Thymus (tissue), 11 donors: Measurements from ENCODE around the gene PSMD12. TPM values are rescaled to one million over a fixed set of nuclear protein-coding genes. Genes with fewer than 3 reads are reported as not detected.
"Not testable (repeated sequence)": the region's sequence is repeated elsewhere in the genome, so short reads cannot be mapped to it uniquely, and the experiment has no call there.

Source experiments
- DNase-seq, 9 donors: peaks; one replicate each; pipeline ENCODE4 v3.0.0-alpha.2; 2013; ENCODE audit warnings: low spot score in 9 of 9, low read depth in 6 of 9, missing footprints in 1 of 9
- H3K27ac ChIP-seq, 2 donors: one replicate each; pipeline ENCODE4 v1.5.1; 2013; ENCODE audit warnings: control low read depth in 1 of 2, low read depth in 1 of 2, low read length in 1 of 2, mild to moderate bottlenecking in 1 of 2, moderate library complexity in 1 of 2
- H3K27me3 ChIP-seq, 2 donors: one replicate each; pipeline ENCODE4 v1.5.1; 2013; ENCODE audit warnings: low read length in 1 of 2; ENCODE audit not compliant: control insufficient read depth in 2 of 2, insufficient read depth in 1 of 2
- H3K36me3 ChIP-seq, 2 donors: one replicate each; pipeline ENCODE4 v1.5.1; 2013; ENCODE audit warnings: low read length in 1 of 2, mild to moderate bottlenecking in 1 of 2, moderate library complexity in 1 of 2; ENCODE audit not compliant: control insufficient read depth in 2 of 2, insufficient read depth in 2 of 2
- H3K4me1 ChIP-seq, 2 donors: one replicate each; pipeline ENCODE4 v1.5.1; 2013; ENCODE audit warnings: low read length in 2 of 2; ENCODE audit not compliant: control insufficient read depth in 2 of 2, insufficient read depth in 2 of 2
- H3K4me3 ChIP-seq, 2 donors: one replicate each; pipeline ENCODE4 v1.5.1; 2013; ENCODE audit warnings: low read length in 2 of 2, control low read depth in 1 of 2, mild to moderate bottlenecking in 1 of 2
- H3K9me3 ChIP-seq, 2 donors: one replicate each; pipeline ENCODE4 v1.5.1; 2013; ENCODE audit warnings: low read length in 1 of 2, mild to moderate bottlenecking in 1 of 2; ENCODE audit not compliant: control insufficient read depth in 2 of 2, insufficient read depth in 1 of 2
- WGBS: extraction: QIAGEN DNeasy Blood & Tissue Kit; methylation state at CpG from one replicate; pipeline ENCODE4 v1.1.7; 2013; 5-methylcytosine and 5-hydroxymethylcytosine counted together
- polyA plus RNA-seq: library from polyadenylated mRNA; stranded (reverse); fragments of 200-250 nt; gene quantifications from one replicate; pipeline ENCODE4 v1.2.3, GENCODE V29; 2013
- total RNA-seq: library from RNA; stranded (reverse); fragments of 120-200 nt; gene quantifications from one replicate; pipeline ENCODE4 v1.2.4, GENCODE V29; 2013
- donor health status: healthy.

PSMD12 gene
- total and polyA plus RNA-seq, 2 donors = 14.1 to 33.7 TPM

- DNase-seq, H3K9me3 ChIP-seq, H3K27me3 ChIP-seq, H3K36me3 ChIP-seq, H3K4me3 ChIP-seq, H3K27ac ChIP-seq, H3K4me1 ChIP-seq: not testable (repeated sequence)
- 96% methylated on average over 3 of the region's 3 CpGs for WGBS
Measured at GRCh38 chr17:67408455-67408830, 42.1 kb upstream of the PSMD12 start.

- 90% methylated on average over 6 of the region's 6 CpGs for WGBS
- no peak for DNase-seq
- H3K4me1 ChIP-seq = peaks cover 13 to 29% of the 10 kb centered on the region in 2 donors
Measured at GRCh38 chr17:67403483-67403882, 37.1 kb upstream of the PSMD12 start.

GRCh38 chr17:67403065-67403464 is 36.7 kb upstream of the PSMD12 start:
- H3K27ac ChIP-seq = peak overlapping the region in 1 of 2 donors; percentile 77
- WGBS = 91% methylated on average over 2 of the region's 2 CpGs
- peaks cover 13 to 29% of the 10 kb centered on the region in 2 donors for H3K4me1 ChIP-seq
- H3K9me3 ChIP-seq = no peaks in the 10 kb centered on the region
- no peak for DNase-seq
- H3K36me3 ChIP-seq = peaks cover 0 to 3% of the 10 kb centered on the region in 2 donors
- no peak overlapping the region for H3K4me3 ChIP-seq
- no peaks in the 10 kb centered on the region for H3K27me3 ChIP-seq

More at GRCh38 chr17:67403483-67403882, 37.1 kb upstream of the PSMD12 start:
- no peaks in the 10 kb centered on the region for H3K36me3 ChIP-seq
- no peak overlapping the region for H3K27ac ChIP-seq
- no peak overlapping the region for H3K4me3 ChIP-seq
- no peaks in the 10 kb centered on the region for H3K9me3 ChIP-seq
- no peaks in the 10 kb centered on the region for H3K27me3 ChIP-seq

GRCh38 chr17:67401598-67402504 is 35.5 kb upstream of the PSMD12 start:
- no peak overlapping the region for H3K4me3 ChIP-seq
- WGBS = 91% methylated on average over 16 of the region's 16 CpGs
- H3K36me3 ChIP-seq = peaks cover 0 to 3% of the 10 kb centered on the region in 2 donors
- H3K27me3 ChIP-seq = no peaks in the 10 kb centered on the region
- peaks cover 13 to 29% of the 10 kb centered on the region in 2 donors for H3K4me1 ChIP-seq
- H3K27ac ChIP-seq = peak overlapping the region in 1 of 2 donors; percentile 70
- DNase-seq = no peak
- peaks cover 0 to 2% of the 10 kb centered on the region in 2 donors for H3K9me3 ChIP-seq

- 96% methylated on average over 9 of the region's 9 CpGs for WGBS
- Histone ChIP-seq H3K9me3 (peaks cover 0 to 2% of the 10 kb centered on the region in 2 donors), H3K4me1 (peaks cover 13 to 29% of the 10 kb centered on the region in 2 donors), H3K4me3 (no peak overlapping the region), H3K36me3 (peaks cover 0 to 3% of the 10 kb centered on the region in 2 donors), H3K27me3 (no peaks in the 10 kb centered on the region), H3K27ac (no peak overlapping the region)
- DNase-seq = no peak
Measured at GRCh38 chr17:67401106-67401505, 34.7 kb upstream of the PSMD12 start.

GRCh38 chr17:67400193-67400592 is 33.8 kb upstream of the PSMD12 start:
- peak in 4 of 9 donors; percentile 44 to 79 (median 56) for DNase-seq
- peak overlapping the region; percentile 0 to 2 for H3K4me3 ChIP-seq
- H3K9me3 ChIP-seq = peaks cover 0 to 2% of the 10 kb centered on the region in 2 donors
- H3K36me3 ChIP-seq = peaks cover 0 to 5% of the 10 kb centered on the region in 2 donors
- peaks cover 13 to 29% of the 10 kb centered on the region in 2 donors for H3K4me1 ChIP-seq
- peak overlapping the region; percentile 33 to 78 for H3K27ac ChIP-seq
- no peaks in the 10 kb centered on the region for H3K27me3 ChIP-seq
- WGBS = 19% methylated on average over 6 of the region's 6 CpGs

- WGBS = 97% methylated on average over 3 of the region's 3 CpGs
- peaks cover 13 to 29% of the 10 kb centered on the region in 2 donors for H3K4me1 ChIP-seq
- no peaks in the 10 kb centered on the region for H3K27me3 ChIP-seq
- no peak overlapping the region for H3K4me3 ChIP-seq
- H3K27ac ChIP-seq = peak overlapping the region; percentile 33 to 78
- peaks cover 0 to 6% of the 10 kb centered on the region in 2 donors for H3K36me3 ChIP-seq
- peaks cover 0 to 2% of the 10 kb centered on the region in 2 donors for H3K9me3 ChIP-seq
- no peak for DNase-seq
Measured at GRCh38 chr17:67399676-67400075, 33.3 kb upstream of the PSMD12 start.

- H3K9me3 ChIP-seq = peaks cover 0 to 2% of the 10 kb centered on the region in 2 donors
- H3K27me3 ChIP-seq = no peaks in the 10 kb centered on the region
- 97% methylated on average over 9 of the region's 9 CpGs for WGBS
- H3K4me1 ChIP-seq = peaks cover 12 to 14% of the 10 kb centered on the region in 2 donors
- H3K4me3 ChIP-seq = no peak overlapping the region
- no peak for DNase-seq
- peaks cover 0 to 6% of the 10 kb centered on the region in 2 donors for H3K36me3 ChIP-seq
- H3K27ac ChIP-seq = no peak overlapping the region
Measured at GRCh38 chr17:67393809-67394397, 27.5 kb upstream of the PSMD12 start.

- peaks cover 12 to 14% of the 10 kb centered on the region in 2 donors for H3K4me1 ChIP-seq
- no peaks in the 10 kb centered on the region for H3K9me3 ChIP-seq
- H3K4me3 ChIP-seq = no peak overlapping the region
- WGBS = 99% methylated on average over 6 of the region's 6 CpGs
- H3K36me3 ChIP-seq = peaks cover 0 to 3% of the 10 kb centered on the region in 2 donors
- no peak overlapping the region for H3K27ac ChIP-seq
- no peak for DNase-seq
- no peaks in the 10 kb centered on the region for H3K27me3 ChIP-seq
Measured at GRCh38 chr17:67392111-67392510, 25.7 kb upstream of the PSMD12 start.
